Stimulated activated CD4-positive, alpha-beta T cell treated with anti-CD3 and anti-CD28 coated beads, Interleukin-12 subunit alpha, Interleukin-12 subunit beta, amount 100 ng/mL, for 24 hours (primary cell): Measurements from ENCODE around the gene LDLRAP1.
A peak's percentile ranks its signal among the peaks of the same experiment; 100 is the strongest.
"Not testable (repeated sequence)": the region's sequence is repeated elsewhere in the genome, so short reads cannot be mapped to it uniquely, and the experiment has no call there.

Source experiments
- DNase-seq, 2 experiments: peaks; one replicate each; pipeline ENCODE4 v3.0.0-alpha.2; 2020; ENCODE audit warnings: low read depth in 2 of 2

Gene LDLRAP1

DNA sequence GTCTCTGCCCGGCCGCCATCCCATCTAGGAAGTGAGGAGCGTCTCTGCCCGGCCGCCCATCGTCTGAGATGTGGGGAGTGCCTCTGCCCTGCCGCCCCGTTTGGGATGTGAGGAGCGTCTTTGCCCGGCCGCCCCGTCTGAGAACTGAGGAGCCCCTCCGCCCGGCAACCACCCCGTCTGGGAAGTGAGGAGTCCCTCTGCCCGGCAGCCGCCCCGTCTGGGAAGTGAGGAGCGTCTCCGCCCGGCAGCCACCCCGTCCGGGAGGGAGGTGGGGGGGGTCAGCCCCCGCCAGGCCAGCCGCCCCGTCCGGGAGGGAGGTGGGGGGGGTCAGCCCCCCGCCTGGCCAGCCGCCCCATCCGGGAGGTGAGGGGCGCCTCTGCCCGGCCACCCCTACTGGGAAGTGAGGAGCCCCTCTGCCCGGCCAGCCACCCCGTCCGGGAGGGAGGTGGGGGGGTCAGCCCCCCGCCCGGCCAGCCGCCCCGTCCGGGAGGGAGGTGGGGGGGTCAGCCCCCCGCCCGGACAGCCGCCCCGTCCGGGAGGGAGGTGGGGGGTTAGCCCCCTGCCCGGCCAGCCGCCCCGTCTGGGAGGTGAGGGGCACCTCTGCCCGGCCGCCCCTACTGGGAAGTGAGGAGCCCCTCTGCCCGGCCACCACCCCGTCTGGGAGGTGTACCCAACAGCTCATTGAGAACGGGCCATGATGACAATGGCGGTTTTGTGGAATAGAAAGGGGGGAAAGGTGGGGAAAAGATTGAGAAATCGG lies 60.6 kb downstream of the LDLRAP1 start:
- DNase-seq, result not testable (repeated sequence)

DNA sequence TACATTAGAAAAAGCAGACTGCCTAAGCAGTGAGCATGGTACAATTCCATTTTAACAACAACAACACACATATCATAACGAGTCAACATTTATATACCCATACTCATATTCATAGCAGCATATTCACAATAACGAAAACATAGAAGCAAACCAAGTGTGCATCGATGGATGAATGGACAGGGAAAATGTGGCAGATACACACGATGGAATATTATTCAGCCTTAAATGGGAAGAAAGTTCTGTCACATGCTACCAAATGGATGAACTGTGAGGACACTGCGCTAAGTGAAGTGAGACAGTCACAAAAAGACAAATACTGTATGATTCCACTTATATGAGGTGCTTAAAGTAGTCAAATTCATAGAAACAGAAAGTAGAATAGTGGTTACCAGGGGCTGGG lies 63.7 kb downstream of the LDLRAP1 start:
- no peak for DNase-seq

DNA sequence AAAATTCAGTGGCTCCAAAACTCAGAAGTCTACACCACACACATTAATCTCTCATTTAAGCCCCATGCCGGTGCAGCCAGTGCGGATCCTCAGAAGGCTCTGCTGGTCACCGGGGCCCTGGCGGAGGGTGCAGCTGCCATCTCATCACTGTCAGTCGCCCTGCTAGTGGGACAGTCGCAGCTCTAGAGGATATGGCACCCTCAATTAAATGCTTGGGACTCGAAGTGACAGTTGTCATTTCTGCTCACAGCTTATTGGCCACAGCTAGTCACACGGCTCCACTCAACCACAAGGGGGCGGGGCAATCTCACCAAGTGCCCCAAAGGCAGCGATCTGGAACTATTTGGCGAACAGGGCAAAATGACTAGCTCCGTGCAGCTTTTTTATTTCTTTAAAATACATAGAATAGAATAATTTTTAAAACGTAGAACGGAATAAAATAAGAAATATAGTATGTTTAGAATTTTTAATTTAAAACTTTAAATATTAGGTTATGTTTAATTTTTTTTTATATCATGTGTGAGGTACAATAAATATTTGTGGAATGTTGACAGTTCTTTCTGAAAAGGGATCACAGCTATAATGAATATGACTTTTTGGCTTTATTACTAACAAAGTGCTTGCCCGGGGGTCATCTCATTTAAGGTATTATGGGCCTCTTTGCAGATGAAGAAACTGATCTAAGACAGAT lies 65.2 kb downstream of the LDLRAP1 start:
- peak; percentile 72 to 92 for DNase-seq

DNA sequence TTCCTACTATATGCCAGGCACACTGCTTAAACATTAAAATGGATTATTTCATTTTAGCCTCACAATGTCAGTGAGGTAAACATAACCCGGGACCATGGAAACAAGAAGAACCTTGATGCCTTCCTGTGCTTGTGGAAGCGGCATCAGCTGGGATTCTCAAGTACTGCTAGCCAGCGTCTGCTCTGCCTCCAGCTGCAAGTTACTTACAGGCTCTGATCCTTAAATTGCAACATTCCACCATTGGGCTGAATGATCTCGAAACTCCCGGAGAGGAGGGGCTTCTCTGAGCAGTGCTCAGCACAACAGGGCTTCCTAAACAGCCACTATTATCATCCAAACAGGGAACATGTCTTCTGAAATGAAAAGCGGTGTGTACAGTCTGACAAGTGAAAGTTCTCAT lies 66.5 kb downstream of the LDLRAP1 start:
- no peak for DNase-seq

DNA sequence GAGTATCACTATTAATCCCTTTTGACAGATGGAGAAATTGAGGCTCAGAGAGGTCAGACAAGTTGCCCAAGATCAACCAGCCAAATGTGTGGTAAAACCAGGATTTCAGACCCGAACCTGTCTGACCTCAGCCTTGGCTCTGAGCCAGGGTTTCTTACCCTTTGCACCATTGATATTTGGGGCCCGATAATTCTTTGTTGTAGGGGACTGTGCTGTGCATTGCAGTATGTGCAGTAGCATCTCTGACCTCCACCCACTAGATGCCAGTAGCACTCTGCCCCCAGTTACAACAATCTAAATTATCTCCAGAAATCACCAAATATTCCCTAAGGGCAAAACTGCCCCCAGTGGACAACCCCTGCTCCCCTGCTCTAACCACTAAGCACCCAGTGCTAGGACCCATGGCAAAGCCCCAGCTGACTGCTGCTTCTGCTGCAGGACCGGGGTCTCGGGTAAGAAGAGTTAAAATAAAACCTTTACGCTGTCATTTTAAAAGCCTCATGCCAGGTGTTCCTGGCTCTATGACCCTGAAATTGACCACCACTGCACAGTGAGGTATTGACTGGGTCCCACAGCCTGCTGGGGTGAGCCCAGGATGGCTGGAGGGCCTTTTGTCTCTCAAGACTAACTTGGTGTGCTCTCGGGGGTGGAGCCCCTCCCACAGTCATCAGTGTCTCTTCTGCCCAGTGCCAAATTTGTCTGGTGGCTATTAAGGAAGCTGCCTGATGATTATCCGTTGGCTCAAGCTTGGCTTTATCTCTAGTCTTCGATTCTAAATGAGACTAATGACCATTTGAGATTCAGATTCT lies 67.6 kb downstream of the LDLRAP1 start:
- DNase-seq, result no peak

DNA sequence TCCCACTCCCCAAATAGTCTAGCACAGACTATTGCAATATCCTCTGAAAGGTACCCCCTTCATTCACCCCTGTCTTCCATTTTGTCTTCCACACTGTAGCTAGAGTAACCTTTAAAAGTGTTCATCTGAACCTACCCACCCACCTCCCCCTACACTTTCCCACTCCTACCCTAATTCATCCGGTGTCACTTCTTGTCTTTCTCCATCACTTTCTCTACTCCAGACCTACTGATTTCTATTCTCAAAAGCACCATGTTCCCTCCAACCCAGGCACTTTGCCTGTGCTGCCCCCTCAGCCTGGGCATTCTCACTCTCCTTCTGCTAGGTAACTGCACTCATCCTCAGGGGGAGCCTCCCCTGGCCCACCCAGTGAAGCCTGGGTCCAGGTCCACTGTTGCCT lies 68.4 kb downstream of the LDLRAP1 start:
- no peak for DNase-seq

DNA sequence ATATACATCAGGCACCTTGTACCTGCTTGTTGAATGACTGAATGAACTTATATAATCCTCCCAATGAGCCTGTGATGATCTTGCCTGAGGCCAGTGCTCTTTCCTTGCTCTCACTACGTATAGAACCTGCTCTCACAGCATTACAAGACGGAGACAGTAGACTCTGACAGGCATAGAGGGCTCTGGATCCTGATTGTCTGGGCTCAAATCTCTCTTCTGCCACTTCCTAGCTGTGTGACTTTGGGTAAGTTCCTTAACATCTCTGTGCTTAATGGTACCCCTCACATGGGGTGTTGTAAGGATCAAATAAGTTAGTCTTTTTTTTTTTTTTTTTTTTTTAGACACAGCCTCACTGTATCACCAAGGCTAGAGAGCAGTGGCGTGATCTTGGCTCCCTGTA lies 69.0 kb downstream of the LDLRAP1 start:
- DNase-seq, result no peak

DNA sequence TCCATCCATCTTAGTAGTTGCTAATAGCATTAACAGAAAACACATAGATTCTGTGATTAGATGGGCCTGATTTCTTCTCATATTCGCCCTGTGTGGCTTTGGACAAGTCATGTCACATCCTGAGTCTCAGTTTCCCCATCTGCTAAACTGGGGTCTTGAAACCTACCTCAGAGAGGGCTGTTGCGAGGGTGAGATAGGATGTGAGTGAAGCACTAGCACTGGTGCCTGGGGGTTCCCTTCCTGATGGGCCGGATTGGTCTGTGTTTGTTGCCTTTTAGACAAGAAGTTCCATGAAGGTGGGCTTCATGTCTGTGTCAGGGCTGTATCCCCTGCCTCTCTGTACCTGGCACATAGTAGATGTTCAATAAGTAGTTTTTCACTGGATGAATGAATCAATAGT lies 69.7 kb downstream of the LDLRAP1 start:
- no peak for DNase-seq

DNA sequence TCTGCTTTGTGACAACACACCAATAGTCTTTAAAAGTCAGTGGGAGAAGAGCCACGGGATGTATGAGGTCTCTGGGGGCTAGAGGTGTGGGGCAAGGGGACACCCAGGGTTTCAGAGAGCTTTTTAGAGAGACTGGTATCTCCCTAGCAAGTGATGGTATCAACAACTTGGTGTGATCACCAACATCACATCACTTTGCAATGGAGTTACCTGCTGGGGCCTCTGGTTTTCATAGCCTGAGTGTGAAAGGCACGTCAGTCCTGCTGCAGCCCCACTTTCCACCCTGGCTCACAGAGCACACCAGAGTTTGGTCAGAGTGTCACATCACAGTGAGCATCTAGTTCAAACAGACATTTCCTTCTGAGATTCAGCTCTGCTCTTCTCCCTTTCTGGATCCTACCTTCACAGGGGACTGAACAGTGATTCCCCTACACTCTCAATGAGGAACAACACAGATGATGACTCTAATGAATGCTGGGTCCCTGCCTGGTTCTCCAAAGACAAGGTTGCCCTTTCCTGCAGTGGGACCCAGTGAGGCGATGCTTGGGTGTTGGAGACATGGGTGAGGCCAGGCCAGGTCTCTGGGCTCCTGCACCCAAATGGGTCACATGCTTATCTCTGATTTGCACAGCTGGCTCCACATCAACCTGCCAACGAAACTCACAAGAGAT lies 71.2 kb downstream of the LDLRAP1 start:
- no peak for DNase-seq

DNA sequence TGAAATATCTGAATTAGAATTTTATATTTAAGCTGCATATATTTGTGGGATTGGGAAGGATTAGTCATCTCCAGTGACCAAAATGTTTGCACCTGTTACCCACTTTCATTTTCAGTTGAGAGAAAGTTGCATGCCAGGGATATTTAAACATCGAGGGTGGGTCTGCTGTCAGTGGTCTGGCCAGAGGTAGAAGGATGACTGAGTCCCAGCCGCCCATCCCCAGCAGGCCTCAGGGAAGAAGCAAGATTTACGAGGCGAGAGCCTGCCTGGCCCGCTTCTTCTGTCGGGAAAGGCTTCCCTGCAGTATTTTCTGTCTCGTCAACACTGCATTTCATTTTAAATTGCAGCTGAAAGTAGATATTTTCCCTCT lies 71.8 kb downstream of the LDLRAP1 start:
- DNase-seq, result no peak

DNA sequence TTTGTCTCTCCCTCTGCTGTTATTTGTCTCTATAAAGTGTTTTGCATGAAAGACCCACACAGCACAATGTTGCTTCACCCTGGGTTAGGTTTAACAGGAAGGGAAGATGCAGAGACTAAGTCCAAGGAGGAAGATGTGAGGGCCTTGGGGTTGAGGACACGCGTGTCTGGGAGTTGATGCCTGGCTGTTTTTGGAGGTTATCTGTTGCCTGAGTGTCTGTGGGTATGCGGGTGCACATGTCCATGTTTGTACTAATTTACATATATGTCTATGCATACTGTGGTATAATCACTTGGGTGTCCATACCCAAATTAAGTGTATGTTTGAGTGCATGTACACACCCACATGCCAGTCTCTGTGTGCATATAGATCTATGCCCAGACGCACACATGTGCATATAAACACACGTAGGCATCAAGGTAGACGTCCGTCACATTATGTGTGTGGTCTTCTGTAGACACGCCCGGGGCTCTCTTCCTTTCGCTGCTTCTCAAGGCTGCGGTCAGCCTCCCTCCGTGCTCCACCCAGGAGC lies 72.2 kb downstream of the LDLRAP1 start:
- no peak for DNase-seq

DNA sequence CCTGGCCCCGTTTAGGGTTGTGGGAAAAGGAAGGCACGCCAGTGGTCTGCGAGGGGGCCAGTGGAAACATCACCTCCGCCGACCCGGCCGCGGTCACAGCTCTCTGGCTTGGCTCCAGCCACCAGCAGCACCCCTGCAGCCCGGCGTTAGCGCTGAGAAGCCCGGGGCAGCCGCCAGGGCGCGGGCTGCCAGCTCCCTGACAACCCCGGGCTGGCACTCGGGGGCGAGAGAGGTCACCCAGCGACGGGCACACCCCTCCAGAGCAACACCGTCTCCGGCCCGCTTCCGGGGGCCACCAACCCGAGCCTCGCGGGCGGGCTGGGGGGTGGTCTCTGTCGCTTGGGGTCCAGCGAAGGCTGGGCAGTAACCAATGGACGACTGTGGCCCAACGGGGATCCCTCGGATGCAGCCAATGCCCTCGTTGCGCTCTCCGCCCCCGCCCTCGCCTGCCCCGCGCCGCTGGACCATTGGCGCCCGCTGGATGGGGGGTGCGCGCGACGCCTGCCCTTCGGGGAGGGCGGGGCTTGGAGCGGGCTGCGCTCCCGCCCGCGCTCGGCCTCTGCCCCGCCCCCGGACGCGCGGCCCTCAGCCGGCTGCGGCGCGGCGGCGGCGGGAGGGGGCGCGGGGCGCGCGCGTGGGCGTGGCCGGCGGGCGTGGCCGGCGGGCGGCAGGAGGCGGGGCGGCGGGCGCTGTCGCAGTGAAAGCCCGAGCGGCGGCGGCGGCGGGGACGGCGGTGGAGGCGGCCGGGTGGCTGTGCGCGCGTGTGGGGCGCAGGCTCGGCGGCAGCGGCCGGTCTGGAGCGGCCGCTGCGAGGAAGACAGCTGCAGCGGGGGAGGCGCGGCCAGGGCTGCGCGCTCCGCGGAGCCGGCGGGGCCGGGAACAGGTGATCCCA lies 72.9 kb downstream of the LDLRAP1 start, which contains the start of gene MAN1C1:
MAN1C1 (plus strand) TSS at position 697 of the 892 bp plus-strand sequence. CDS start 1,007 bp downstream, outside the sequence.
- peak; percentile 46 to 64 for DNase-seq

DNA sequence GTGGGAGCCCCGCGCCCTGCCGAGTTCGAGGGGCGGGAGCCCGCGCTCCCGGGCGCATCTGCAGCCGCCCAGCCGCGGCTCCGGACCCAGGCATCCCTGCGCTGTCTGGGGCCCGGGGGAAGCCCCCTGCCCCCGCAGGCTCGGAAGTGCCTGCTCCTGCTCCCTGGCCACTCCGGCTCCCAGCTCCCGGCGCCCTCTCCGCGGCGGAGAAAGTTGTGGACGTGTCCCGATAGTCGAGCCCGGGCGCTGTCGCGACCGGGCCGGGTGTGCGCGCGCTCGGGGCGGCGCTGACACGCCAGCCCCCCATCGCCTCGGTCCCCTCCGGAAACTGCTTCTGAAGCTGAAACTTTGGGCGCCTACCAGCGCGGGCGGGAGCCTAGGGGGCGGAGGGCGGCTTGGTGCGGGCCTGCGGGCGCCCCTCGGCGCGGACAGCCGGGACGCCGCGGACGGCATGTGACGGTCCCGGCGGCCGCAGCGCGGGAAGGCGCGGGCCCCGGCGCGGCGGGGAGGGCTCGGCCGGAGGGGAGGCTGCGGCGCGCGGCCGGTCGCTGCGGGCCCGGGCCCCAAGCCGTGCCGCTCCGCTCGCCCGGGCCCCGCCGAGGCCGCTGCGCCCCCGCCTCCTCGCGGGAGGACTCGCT lies 73.7 kb downstream of the LDLRAP1 start:
- no peak for DNase-seq

DNA sequence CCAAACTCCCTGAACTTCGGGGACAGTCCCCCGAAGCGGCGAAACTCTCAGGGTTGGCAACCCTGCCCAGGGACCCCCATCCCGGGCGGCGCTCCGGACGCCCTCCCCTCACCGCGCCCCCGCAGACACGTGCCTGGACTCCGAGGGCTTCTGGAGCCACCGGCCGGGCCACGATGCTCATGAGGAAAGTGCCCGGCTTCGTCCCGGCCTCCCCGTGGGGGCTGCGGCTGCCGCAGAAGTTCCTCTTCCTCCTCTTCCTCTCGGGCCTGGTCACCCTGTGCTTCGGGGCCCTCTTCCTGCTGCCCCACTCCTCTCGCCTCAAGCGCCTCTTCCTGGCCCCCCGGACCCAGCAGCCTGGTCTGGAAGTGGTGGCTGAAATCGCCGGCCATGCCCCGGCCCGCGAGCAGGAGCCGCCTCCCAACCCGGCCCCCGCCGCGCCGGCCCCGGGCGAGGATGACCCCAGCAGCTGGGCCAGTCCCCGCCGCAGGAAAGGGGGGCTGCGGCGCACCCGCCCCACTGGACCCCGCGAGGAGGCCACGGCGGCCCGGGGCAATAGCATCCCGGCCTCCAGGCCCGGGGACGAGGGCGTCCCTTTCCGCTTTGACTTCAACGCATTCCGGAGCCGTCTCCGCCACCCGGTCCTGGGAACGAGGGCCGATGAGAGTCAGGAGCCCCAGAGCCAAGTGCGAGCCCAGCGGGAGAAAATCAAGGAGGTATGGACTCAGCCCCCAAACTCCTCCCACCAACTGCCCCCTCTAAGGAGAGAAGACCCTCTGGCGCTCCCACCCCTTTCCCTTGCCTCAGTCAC lies 74.4 kb downstream of the LDLRAP1 start:
- DNase-seq, result no peak

DNA sequence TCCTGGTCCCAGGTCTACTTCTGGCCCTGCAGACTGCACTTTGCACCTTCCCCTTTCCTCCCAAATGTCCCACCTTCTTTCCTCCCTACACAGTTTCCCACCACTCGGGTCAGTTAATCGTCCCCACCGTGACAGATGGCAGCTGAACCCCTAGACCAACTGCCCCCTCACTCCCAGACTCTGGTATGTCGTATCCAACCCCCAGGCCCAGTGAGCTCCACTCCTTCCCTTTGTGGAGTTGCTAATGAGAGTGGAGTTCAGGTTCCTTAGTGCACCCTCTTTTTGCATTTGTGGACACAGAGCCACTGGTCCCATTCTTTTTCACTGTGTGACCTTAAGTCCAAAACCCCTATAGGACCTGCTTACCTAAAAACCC lies 75.0 kb downstream of the LDLRAP1 start:
- no peak for DNase-seq
